Measurements from ENCODE around the gene PCCB. TPM values are rescaled to one million over a fixed set of nuclear protein-coding genes. Genes with fewer than 3 reads are reported as not detected.
"Not testable (repeated sequence)": the region's sequence is repeated elsewhere in the genome, so short reads cannot be mapped to it uniquely, and the experiment has no call there.

Gene PCCB
- polyA plus RNA-seq, 10 donors: 25.1 to 34.1 (median 27.9) TPM

DNA sequence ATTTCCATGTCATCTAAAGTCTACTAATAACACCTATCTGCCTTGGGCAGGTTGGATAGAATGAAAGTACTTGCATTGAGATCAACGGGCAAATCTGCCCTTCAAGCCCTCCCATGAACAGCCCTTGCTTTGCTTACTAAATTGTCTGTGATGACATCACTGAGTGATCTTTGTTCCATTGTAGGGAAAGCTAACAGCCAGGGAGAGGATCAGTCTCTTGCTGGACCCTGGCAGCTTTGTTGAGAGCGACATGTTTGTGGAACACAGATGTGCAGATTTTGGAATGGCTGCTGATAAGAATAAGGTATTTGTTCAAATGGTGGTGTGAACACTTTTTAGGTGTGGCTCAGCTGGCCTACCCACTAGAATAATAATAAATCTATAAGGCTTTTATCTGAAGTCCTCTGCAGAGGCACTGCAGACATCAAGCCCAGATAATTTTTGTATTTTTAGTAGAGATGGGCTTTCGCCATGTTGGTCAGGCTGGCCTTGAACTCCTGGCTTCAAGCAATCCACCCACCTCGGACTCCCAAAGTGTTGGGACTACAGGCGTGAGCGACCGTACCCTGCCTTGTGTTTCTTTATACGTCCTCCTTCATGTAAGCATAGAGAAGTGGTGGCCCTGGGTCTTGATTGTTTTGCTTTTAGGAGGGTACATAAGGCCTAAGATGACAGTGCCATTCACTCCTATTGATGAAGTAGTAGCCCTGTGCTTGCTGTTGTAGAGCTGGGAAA is 5.7 kb downstream of the PCCB start:
- DNase-seq: no peak

DNA sequence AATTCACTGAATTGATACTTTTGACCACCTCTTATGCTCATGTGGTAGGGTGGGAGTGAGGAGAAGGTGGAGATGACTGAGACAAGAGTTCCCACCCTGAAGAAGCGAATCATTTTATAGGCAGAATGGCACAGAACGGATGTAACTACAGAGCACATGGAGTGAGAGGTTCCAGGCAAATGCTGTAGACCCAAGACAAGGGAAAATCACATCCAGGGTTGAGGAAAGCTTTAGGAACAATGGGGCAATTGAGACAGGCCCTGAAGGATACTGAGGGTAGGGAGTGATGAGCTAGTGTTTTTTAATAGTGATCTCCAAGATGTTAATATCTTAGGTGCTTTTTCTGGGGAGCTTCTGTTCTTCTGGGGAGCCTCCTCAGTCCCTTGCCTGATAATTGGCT is 8.1 kb downstream of the PCCB start:
- no peak for DNase-seq

DNA sequence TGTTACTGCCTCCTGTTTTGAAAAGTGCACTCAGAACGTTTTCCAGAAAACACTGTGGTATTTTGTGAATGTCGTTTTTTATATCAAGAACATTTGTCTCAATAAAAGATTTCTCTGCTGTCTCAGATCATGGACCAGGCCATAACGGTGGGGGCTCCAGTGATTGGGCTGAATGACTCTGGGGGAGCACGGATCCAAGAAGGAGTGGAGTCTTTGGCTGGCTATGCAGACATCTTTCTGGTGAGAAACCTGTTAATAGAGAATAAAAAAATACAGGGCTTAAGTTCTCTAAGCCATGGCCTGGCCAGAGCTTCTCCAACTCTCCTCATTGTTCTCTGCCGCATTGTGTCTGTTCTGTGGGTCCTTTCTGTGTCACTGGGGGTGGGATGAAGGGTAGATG is 11.7 kb downstream of the PCCB start:
- no peak for DNase-seq

DNA sequence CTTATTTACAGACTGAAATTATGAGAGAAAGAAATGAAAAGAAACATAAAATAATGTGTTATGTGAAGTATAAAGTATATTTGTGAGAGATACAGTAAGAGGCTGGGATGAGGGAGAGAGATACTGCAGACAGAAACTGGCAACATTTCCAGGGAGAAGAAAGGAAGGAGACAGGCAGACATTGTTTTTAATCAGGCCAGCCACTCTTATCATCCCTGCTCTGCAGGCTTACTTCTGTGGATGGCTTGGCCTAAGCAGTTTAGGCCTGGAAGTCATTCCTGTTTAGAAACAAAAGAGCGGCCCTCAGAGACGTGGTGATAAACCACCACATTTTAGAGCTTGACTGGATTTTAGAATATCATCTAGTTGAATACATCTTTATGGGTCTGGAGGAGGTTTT is 12.4 kb downstream of the PCCB start:
- DNase-seq: no peak

DNA sequence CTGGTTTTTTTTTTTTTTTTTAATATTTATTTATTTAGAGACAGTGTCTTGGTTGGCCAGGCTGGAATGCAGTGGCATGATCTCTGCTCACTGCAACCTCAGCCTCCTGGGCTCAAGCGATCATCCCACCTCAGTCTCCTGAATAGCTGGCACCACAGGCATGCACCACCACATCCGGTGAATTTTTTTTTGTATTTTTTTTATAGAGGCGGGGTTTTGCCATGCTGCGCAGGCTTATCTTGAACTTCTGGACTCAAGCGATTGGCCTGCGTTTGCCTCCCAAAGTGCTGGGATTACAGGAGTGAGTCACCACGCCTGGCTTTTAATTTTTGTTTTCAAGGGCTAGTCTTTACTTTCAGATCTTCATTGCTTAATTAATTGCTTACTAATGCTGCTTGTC is 13.1 kb downstream of the PCCB start:
- no peak for DNase-seq

- DNase-seq: peak in 1 of 3 donors; percentile 18
Observed at GRCh38 chr3:136266468-136267125, 16.5 kb downstream of the PCCB start.

GRCh38 chr3:136267235-136267634 is 17.1 kb downstream of the PCCB start:
- DNase-seq: no peak

- DNase-seq: no peak
Observed at GRCh38 chr3:136270179-136270578, 20.0 kb downstream of the PCCB start.

GRCh38 chr3:136271626-136272025 is 21.5 kb downstream of the PCCB start:
- DNase-seq: not testable (repeated sequence)

- DNase-seq: no peak
Observed at GRCh38 chr3:136276049-136276755, 26.1 kb downstream of the PCCB start.

- DNase-seq: no peak
Observed at GRCh38 chr3:136277115-136277514, 27.0 kb downstream of the PCCB start.

DNA sequence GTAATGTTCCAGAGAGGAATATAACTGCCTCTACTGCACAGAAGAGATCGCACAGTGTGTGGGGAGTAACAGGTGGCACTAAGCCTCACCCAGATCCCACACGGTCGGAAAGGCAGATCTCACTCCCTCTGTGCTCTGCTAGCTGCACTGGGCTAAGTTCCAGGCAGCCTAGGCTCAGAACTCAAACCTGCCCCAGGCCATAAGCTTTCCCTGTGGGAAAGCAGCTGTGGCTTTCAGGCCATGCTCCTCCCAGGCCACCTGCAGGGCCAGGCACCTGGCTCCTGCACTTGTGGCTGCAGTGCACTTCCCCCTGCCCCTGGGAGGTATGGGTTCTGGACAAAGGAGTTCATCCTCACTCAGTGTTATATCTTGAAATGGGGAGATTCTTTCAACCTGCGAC is 27.5 kb downstream of the PCCB start:
- DNase-seq: peak in 2 of 3 donors; percentile 5 to 19

DNA sequence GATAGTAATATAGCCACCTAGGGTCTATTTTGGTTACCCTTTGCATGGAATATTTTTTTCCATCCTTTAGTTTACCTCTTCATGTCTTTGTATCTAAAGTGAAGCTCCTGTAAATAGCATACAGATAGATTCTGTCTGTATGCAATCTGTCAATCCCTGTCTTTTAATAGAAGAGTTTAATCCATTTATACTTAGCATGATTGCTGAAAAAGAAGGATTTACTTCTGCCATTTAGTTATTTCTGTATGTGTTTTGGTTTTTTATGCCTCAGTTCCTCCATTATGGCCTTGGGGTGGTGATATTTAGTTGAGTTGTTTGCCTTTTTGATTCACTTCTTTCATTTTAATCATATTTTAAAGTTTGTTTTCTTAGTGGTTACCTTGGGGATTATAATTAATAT is 29.0 kb downstream of the PCCB start:
- DNase-seq: no peak

DNA sequence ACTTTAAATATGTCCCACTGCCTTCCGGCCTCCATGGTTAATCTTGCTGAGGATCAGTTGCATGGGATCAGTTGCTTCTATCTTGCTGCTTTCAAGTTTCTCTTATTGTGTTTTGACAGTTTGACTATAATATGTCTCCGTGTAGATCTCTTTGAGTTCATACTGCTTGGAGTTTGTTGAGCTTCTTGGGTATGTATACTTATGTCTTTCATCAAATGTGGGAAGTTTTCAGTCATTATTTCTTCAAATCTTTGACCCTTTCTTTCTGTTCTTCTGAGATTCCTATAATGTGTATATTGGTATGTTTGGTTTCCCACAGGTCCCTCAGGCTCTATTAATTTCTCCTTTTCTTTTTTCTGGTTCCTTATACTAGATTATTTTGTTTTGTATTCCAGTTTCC is 30.8 kb downstream of the PCCB start:
- DNase-seq: no peak

DNA sequence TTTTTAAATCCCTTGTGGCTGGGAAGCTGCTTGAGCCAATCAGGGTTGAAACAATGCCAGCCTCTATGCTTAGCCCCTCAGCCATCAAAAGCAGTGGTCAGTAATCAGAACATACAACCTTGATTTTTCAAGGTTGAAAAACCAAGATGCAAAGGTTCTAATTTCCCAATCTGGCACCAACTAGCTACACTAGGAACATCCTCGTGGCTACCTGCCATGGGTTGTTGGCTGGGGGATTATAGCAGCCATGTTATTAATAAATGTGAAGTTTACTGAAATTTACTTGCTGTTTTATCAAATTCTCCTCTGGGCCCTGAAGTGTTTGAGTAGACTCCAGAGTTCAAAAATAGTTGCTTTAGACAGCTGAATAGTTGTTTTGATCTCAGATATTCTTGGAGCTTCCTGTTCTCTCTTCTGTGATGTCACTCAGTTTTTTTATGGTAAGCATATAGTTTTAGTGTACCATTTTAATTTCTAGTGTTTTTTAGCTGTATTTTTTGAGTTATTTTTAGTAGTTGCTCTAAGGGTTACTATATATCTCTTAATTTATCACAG is 31.9 kb downstream of the PCCB start:
- DNase-seq: peak in 1 of 3 donors; percentile 14

DNA sequence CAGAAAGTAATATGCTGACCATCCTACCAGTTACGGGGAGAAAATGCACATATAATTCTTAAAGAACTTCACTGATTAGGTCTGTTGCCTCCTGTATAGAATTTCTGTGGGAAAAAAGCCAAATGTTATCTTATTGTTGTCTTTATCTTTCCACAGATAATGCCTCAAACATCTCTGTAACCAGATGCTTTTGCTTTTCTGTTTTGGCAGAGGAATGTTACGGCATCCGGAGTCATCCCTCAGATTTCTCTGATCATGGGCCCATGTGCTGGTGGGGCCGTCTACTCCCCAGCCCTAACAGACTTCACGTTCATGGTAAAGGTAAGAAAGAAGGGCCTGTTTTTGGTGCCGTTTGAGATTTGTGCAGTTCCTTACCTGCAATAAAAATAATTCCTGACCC is 33.5 kb downstream of the PCCB start:
- DNase-seq: no peak

- no peak for DNase-seq
Observed at GRCh38 chr3:136291302-136291701, 41.2 kb downstream of the PCCB start.

DNA sequence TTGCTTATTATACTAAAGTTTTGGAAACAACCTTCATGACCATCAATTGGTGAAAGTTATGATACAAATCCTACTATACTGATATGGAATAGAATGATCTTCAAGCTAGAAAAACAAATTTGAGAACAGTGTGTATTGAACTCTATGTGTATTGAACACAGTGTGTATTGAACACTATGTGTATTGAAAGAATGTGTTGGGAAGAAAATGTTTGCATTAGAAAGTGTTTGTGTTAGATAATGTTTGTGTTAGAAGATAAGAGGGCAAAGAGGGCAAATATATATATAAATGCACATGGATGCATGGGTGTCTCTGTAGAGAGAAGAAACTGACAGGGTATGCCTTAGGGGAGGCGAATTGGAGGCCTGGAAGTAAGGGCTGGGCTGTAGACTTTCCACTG is 42.4 kb downstream of the PCCB start:
- no peak for DNase-seq

DNA sequence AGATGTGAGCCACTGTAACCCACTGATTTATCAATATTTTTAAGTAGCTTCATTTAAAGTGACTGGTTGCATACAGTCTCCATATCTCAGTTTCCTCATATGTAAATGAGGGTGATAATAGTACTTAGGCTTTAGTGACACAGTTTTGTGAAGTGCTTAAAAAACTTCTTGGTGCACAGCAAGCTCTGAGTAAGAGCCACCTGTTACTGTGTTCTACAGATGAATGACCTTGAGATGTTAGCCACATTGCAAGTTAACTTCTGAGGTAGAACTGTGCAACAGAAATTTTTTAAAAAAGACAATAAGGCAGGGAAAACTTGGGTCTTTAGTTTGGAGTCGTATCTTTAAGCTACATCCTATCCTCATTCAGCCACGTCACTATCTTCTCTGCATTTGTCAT is 43.1 kb downstream of the PCCB start:
- no peak for DNase-seq

- no peak for DNase-seq
Observed at GRCh38 chr3:136294176-136294575, 44.0 kb downstream of the PCCB start.

GRCh38 chr3:136296960-136297359 is 46.8 kb downstream of the PCCB start:
- no peak for DNase-seq

DNA sequence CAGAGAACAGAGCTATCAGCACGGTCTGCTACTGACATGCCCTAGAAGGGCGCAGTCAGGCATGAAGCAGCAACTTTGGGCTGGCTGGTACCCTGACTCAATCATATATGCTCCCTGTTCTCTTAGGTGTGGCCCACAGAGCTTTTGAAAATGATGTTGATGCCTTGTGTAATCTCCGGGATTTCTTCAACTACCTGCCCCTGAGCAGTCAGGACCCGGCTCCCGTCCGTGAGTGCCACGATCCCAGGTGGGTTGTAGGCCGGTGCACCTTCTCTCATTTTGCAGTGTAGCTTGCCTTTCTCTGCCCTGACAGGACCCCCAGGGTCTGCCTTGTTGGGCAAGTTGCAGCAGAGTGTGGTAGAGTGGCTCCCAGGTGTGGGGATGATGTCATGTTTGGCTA is 47.7 kb downstream of the PCCB start:
- DNase-seq: no peak

- no peak for DNase-seq
Observed at GRCh38 chr3:136300444-136300843, 50.3 kb downstream of the PCCB start.
